NCI-H187 treated with DMSO at 0.1 percent for 48 hours (cell line): ENCODE results near the gene ANKRD17.
"Not testable (repeated sequence)": the region's sequence is repeated elsewhere in the genome, so short reads cannot be mapped to it uniquely, and the experiment has no call there.

Source experiments
- DNase-seq: peaks from one replicate; lab custom pipeline; 2025; lab: John Stamatoyannopoulos, UW

ANKRD17 gene

GRCh38 chr4:73248416-73248815, 10.2 kb downstream of the ANKRD17 start:
- no peak for DNase-seq

- DNase-seq = no peak
Measured at GRCh38 chr4:73247100-73247499, 11.5 kb downstream of the ANKRD17 start.

DNA sequence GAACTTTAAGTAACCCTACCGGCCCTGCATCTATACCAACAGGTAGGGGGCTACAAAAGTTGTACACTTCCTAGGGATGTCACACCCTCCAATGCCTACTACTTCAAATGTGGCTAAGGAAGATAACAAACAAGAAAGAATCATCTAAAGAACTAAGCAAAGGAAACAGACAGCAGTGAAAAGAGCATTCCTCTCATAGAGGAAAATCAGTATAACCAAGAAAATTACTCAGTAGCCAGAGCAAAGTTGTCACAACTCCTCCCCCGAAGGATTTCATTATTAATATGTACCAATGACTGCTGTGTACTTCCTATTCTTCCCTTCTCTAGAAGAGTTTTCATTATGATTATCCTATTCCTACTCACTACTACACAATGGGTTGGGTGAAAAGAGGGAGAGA, 12.6 kb downstream of the ANKRD17 start:
- DNase-seq = no peak

DNA sequence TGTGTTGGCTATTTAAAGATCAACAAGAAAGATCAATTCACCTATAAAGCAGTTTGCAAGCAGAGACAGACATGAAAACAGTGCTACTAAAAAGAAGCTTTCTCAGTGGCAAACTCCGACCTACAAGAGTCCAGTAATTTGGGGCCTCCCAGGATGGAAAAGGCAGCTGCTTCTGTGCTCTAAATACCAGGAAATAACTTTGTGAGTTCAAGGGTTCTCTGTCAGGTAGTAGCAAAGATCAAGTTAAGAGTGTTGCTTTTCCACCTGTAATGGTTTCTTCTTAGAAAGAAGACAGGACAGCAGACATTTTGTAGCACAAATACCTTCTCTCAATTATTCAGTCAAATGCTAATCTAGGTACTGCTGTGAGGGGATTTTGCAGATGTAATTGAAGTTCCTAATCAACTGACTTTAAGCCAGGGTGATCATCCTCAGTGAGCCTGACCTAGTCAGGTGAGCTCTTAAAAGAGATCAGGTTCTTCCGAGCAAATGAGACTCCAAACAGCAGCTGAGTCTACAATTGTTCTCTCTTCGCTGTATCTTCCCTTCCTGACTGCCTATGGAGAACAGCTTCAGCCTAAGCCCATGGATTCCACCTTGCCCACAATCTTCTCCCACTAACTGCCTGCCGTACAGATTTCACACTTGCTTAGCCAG, 13.5 kb downstream of the ANKRD17 start:
- no peak for DNase-seq

- no peak for DNase-seq
Measured at GRCh38 chr4:73237044-73237443, 21.6 kb downstream of the ANKRD17 start.

GRCh38 chr4:73236151-73236550, 22.4 kb downstream of the ANKRD17 start:
- no peak for DNase-seq

DNA sequence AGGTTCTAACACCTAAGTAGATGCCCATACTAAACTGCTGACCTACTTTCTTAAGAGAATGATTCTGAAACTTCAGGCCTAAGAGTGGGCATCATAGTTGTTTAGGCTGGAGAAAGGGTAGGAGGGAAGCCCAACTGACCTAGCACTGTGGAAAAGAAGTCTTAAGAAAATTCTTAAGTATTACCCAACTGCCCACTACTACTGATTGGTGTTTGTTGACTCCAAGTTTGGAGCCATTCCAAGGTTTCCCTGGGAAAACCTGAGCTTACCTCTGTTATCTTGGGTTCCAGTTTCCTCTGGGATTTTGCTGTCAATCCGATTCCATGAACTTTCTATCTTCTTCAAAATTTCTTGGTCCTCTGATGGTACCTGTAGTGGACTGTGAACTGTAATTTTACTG, 23.9 kb downstream of the ANKRD17 start:
- DNase-seq = no peak

DNA sequence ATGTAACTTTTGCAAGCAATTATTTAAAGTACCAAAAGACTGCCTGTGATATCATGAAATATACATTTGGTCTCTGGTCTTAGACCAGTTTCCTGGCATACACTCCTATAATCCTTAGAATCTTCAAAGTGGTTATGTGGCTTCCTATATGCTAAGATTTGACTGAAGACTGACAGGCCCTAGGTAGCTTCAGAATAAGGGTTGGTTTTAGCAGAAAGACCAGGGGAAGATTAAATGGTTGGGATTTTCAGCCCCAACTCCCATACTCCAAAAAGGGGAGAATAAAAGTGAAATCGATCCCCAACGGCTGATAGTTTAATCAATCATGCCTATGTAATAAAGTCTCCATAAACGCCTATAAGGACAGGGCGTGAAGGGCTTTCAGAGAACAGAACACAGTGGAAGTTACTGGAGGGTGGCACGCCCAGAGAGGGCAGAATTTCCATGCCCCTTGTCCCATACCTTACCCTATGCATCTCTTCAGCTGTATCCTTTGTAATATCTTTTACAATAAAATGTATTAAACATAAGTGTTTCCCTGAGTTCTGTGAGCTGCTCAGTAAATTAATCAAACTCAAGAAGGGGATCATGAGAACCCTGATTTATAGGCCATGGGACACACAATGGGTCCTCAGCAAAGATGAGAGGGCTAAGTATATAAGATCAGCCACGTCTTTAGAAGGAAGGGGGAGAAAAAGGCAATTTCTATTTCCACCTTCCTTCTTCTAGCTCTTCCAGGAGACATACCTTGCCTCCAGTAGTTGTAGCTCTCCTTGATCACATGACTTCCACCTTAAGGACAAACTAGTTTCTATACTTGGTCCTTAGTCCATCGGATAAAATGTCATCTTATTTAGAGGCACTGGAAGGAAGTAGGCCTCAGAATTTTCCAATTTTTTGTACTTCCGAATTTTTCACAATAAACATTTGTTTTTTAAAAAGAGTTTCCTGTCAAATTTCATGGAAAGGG, 26.8 kb downstream of the ANKRD17 start:
- DNase-seq = no peak

DNA sequence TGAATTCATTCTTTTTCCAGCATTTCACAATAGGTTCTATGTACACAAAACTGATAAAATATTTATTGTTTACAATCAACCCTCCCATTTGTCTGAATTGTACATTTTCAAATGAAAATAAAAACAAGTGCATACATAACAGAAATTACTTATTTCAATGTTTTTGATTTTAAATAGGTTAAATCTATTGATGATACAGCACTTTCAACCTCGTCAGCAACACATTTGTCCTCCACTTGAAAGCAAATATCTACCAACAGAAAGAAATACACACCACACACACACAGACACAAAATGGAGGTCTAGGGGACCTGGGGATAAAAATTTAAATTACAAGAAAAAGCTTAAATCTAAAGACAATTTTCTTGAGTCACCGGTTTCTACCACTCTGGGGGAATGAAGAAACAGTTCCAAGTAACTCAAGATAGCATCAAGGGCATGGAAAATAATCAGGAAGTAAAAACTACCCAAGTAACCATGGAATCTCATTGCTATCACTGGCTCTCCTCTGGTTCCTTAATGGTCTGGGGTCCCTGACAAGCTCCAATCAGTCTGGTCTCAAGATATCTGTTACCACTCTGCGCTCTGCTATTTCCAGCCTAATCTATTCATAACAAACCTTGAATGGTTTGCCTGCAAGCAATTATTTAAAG, 27.6 kb downstream of the ANKRD17 start:
- no peak for DNase-seq

- not testable (repeated sequence) for DNase-seq
Measured at GRCh38 chr4:73228800-73229199, 29.8 kb downstream of the ANKRD17 start.

DNA sequence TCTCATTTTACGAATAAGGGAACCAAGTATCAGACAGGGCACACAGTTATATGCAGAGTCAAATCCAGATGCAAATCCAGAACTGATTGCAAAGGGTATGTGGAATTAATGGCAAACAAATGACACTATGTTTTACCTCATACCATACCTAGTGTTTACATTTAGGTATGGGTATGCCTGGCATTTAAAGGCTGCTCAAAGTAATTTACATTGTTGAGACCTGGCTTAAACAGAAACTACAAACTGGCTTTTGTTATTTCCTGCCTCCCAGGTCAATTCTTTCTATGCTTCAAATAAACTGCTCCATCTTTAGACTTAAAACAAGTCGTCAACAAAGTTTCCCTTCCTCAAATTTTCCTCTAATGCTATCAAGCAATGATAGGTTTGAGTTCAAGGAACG, 33.7 kb downstream of the ANKRD17 start:
- no peak for DNase-seq

- DNase-seq = no peak
Measured at GRCh38 chr4:73223258-73223650, 35.3 kb downstream of the ANKRD17 start.

GRCh38 chr4:73222466-73223257, 35.9 kb downstream of the ANKRD17 start:
- DNase-seq = peak; percentile 44

DNA sequence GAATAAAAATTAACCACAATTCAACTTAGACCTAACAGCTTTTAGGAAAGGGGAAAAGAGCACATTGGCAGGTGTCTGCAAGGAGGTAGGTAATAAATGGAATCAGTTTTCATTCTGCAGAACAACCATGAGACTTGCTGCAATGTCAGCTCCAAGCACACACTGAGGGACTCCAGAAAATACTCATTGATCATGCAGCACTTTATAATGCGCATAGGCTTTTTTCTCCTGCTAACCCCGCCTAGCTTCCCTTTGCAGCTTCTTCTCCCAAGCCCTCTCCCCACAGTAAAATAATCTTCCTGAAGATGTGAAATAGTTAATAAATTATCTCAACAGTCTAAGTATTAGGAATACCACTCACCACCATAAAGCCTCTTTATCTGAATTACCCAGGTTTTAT, 36.9 kb downstream of the ANKRD17 start:
- no peak for DNase-seq

- DNase-seq = no peak
Measured at GRCh38 chr4:73220815-73221214, 37.8 kb downstream of the ANKRD17 start.

- DNase-seq = no peak
Measured at GRCh38 chr4:73213916-73214653, 44.5 kb downstream of the ANKRD17 start.

GRCh38 chr4:73212982-73213730, 45.4 kb downstream of the ANKRD17 start:
- DNase-seq = no peak

- no peak for DNase-seq
Measured at GRCh38 chr4:73211968-73212367, 46.6 kb downstream of the ANKRD17 start.

- no peak for DNase-seq
Measured at GRCh38 chr4:73208376-73208775, 50.2 kb downstream of the ANKRD17 start.

GRCh38 chr4:73206236-73206635, 52.4 kb downstream of the ANKRD17 start:
- DNase-seq = no peak

DNA sequence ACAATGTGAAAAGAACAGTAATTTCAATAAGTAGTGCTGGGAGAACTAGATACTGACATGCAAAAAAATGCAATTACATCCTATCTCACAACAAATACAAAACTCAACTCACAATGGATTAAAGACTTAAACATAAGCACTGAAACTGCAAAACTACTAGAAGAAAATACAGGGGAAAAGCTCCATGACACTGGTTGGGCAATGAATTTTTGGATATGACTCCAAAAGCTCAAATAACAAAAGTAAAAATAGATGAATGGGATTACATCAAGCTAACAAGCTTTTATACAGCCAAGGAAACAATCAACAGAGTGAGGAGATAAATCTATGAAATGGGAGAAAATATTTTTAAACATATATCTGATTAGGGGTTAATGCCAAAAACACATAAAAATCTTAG, 53.1 kb downstream of the ANKRD17 start:
- DNase-seq = no peak
